ENCODE data around the gene SLC24A3.

The SLC24A3 gene

DNA sequence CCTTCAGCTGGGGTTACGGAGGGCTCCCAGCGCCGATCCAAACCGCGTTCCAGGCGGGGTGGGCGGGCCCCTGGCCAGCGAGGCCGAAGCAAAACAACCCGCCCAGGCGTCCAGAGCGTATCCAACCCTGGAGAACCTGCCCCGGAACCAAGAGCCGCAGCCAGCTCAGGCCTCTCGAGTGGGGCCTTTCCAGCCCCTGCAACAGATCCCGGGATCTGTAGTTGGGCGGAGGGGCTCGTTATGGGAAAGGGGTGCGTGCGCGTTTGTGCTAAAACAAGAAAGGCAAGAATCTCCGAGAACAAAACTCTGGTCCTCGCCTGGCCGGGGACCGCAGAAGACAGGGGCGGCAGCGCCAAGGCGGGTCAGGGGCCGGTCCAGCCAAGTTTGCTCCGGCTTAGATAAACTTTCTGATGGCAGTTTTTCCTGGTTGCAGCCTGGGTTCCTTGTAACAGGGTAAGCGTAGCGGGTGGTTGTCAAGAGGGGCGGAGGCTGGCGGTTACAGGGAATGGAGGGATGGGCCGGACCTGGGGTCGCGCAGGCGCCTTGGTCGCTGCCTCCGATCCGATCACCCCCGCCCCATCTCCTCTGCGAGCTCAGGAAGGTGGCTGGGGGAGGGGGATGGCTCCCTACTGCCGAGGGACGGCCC, 545.2 kb downstream of the SLC24A3 start:
- no peaks in the 10 kb centered on the region for H3K36me3 ChIP-seq (ENCODE audit: control insufficient read depth in 2 of 2, insufficient read depth in 1 of 2, low read length in 2 of 2)
- CTCF ChIA-PET: interaction anchor here (0.7 kb wide), 1 partner anchor 95 kb away, joined by 3 read pairs; no protein-coding TSS in a partner anchor
- TF ChIP-seq, protein P1, sequence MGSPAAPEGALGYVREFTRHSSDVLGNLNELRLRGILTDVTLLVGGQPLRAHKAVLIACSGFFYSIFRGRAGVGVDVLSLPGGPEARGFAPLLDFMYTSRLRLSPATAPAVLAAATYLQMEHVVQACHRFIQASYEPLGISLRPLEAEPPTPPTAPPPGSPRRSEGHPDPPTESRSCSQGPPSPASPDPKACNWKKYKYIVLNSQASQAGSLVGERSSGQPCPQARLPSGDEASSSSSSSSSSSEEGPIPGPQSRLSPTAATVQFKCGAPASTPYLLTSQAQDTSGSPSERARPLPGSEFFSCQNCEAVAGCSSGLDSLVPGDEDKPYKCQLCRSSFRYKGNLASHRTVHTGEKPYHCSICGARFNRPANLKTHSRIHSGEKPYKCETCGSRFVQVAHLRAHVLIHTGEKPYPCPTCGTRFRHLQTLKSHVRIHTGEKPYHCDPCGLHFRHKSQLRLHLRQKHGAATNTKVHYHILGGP (tag by site-specific recombination; IDR thresholded peaks at IDR 0.05): no peak
- TF ChIP-seq, protein P2, sequence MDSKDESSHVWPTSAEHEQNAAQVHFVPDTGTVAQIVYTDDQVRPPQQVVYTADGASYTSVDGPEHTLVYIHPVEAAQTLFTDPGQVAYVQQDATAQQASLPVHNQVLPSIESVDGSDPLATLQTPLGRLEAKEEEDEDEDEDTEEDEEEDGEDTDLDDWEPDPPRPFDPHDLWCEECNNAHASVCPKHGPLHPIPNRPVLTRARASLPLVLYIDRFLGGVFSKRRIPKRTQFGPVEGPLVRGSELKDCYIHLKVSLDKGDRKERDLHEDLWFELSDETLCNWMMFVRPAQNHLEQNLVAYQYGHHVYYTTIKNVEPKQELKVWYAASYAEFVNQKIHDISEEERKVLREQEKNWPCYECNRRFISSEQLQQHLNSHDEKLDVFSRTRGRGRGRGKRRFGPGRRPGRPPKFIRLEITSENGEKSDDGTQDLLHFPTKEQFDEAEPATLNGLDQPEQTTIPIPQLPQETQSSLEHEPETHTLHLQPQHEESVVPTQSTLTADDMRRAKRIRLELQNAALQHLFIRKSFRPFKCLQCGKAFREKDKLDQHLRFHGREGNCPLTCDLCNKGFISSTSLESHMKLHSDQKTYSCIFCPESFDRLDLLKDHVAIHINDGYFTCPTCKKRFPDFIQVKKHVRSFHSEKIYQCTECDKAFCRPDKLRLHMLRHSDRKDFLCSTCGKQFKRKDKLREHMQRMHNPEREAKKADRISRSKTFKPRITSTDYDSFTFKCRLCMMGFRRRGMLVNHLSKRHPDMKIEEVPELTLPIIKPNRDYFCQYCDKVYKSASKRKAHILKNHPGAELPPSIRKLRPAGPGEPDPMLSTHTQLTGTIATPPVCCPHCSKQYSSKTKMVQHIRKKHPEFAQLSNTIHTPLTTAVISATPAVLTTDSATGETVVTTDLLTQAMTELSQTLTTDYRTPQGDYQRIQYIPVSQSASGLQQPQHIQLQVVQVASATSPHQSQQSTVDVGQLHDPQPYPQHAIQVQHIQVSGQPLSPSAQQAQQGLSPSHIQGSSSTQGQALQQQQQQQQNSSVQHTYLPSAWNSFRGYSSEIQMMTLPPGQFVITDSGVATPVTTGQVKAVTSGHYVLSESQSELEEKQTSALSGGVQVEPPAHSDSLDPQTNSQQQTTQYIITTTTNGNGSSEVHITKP (tag by site-specific recombination; IDR thresholded peaks at IDR 0.05): 0 out of 2 replicates have a peak, but pooled peaks have one; percentile 33
- TF ChIP-seq SP2 (tag by site-specific recombination; IDR thresholded peaks at IDR 0.05) (peak; percentile 54), GLIS1 (tag by site-specific recombination; IDR thresholded peaks at IDR 0.05) (peak; percentile 24; the same call in 1 of the 2 replicates), ZNF366 (tag by site-specific recombination; conservative IDR thresholded peaks at IDR 0.05) (peak; percentile 81), GLI4 (tag by site-specific recombination; IDR thresholded peaks at IDR 0.05) (no peak), ZNF777 (tag by site-specific recombination; IDR thresholded peaks at IDR 0.05; ENCODE audit: borderline replicate concordance) (no peak), ZNF600 (tag by site-specific recombination; IDR thresholded peaks at IDR 0.05) (peak; percentile 51), ZXDB (tag by site-specific recombination; IDR thresholded peaks at IDR 0.05) (peak; percentile 64), ZNF335 (tag by site-specific recombination; conservative IDR thresholded peaks at IDR 0.05) (peak; percentile 84), ZBTB20 (tag by site-specific recombination; IDR thresholded peaks at IDR 0.05) (peak; percentile 88), ZBTB17 (tag by site-specific recombination; IDR thresholded peaks at IDR 0.05) (peak; percentile 79), ZNF433 (tag by site-specific recombination; IDR thresholded peaks at IDR 0.05; ENCODE audit: low read depth) (no peak), ZNF341 (tag by site-specific recombination; IDR thresholded peaks at IDR 0.05; ENCODE audit: low read depth) (peak; percentile 72), ZNF19 (tag by site-specific recombination; IDR thresholded peaks at IDR 0.05; ENCODE audit: low read depth) (no peak), ZNF670 (tag by site-specific recombination; IDR thresholded peaks at IDR 0.05; ENCODE audit: low read depth) (no peak)
- TF ChIP-seq, protein P3, sequence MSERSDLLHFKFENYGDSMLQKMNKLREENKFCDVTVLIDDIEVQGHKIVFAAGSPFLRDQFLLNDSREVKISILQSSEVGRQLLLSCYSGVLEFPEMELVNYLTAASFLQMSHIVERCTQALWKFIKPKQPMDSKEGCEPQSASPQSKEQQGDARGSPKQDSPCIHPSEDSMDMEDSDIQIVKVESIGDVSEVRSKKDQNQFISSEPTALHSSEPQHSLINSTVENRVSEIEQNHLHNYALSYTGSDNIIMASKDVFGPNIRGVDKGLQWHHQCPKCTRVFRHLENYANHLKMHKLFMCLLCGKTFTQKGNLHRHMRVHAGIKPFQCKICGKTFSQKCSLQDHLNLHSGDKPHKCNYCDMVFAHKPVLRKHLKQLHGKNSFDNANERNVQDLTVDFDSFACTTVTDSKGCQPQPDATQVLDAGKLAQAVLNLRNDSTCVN (tag by site-specific recombination; optimal IDR thresholded peaks at IDR 0.05): peak; percentile 26
- TF ChIP-seq, protein P4, sequence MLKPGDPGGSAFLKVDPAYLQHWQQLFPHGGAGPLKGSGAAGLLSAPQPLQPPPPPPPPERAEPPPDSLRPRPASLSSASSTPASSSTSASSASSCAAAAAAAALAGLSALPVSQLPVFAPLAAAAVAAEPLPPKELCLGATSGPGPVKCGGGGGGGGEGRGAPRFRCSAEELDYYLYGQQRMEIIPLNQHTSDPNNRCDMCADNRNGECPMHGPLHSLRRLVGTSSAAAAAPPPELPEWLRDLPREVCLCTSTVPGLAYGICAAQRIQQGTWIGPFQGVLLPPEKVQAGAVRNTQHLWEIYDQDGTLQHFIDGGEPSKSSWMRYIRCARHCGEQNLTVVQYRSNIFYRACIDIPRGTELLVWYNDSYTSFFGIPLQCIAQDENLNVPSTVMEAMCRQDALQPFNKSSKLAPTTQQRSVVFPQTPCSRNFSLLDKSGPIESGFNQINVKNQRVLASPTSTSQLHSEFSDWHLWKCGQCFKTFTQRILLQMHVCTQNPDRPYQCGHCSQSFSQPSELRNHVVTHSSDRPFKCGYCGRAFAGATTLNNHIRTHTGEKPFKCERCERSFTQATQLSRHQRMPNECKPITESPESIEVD (tag by site-specific recombination; IDR thresholded peaks at IDR 0.05): no peak
- TF ChIP-seq, protein P5, sequence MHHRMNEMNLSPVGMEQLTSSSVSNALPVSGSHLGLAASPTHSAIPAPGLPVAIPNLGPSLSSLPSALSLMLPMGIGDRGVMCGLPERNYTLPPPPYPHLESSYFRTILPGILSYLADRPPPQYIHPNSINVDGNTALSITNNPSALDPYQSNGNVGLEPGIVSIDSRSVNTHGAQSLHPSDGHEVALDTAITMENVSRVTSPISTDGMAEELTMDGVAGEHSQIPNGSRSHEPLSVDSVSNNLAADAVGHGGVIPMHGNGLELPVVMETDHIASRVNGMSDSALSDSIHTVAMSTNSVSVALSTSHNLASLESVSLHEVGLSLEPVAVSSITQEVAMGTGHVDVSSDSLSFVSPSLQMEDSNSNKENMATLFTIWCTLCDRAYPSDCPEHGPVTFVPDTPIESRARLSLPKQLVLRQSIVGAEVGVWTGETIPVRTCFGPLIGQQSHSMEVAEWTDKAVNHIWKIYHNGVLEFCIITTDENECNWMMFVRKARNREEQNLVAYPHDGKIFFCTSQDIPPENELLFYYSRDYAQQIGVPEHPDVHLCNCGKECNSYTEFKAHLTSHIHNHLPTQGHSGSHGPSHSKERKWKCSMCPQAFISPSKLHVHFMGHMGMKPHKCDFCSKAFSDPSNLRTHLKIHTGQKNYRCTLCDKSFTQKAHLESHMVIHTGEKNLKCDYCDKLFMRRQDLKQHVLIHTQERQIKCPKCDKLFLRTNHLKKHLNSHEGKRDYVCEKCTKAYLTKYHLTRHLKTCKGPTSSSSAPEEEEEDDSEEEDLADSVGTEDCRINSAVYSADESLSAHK (tag by site-specific recombination; IDR thresholded peaks at IDR 0.05): peak; percentile 63; the same call in 1 of the 2 replicates
- TF ChIP-seq, protein P6, sequence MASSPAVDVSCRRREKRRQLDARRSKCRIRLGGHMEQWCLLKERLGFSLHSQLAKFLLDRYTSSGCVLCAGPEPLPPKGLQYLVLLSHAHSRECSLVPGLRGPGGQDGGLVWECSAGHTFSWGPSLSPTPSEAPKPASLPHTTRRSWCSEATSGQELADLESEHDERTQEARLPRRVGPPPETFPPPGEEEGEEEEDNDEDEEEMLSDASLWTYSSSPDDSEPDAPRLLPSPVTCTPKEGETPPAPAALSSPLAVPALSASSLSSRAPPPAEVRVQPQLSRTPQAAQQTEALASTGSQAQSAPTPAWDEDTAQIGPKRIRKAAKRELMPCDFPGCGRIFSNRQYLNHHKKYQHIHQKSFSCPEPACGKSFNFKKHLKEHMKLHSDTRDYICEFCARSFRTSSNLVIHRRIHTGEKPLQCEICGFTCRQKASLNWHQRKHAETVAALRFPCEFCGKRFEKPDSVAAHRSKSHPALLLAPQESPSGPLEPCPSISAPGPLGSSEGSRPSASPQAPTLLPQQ (tag by site-specific recombination; IDR thresholded peaks at IDR 0.05): 0 out of 2 replicates have a peak, but pooled peaks have one; percentile 16
- H3K9me3 ChIP-seq (ENCODE audit: control insufficient read depth, insufficient read depth, low read depth, low read length): no peaks in the 10 kb centered on the region
- peaks cover 6% of the 10 kb centered on the region; the same call in 1 of the 2 replicates for H3K4me1 ChIP-seq (ENCODE audit: control insufficient read depth, insufficient read depth, low read length)
- H3K27ac ChIP-seq (ENCODE audit: extremely low read depth, low read depth, low read length): peak overlapping the region; percentile 64; the same call in 1 of the 2 replicates
- POLR2A ChIA-PET: interaction anchor here (0.6 to 1.0 kb wide), 5 partner anchors 40 to 265 kb away, joined by 3 to 8 read pairs (median 5); no protein-coding TSS in a partner anchor
- peak overlapping the region; percentile 64 for H3K4me3 ChIP-seq (ENCODE audit: low read depth, low read length)
